AG04449 (cell line): ENCODE data around the gene PRXL2B.

ENCODE experiments used
- CTCF ChIA-PET: fragments of 350-600 bp; formaldehyde crosslinking; extraction: SDS; loops from one replicate; lab custom pipeline; 2021; ENCODE audit warnings: antibody characterized with exemption; lab: Yijun Ruan, JAX
- POLR2A ChIA-PET: fragments of 400-600, 350-600 bp; formaldehyde crosslinking; extraction: SDS; loops from one replicate; lab custom pipeline; 2020; ENCODE audit warnings: antibody characterized with exemption, inconsistent platforms; lab: Yijun Ruan, JAX
- DNase-seq: peaks from one replicate; pipeline ENCODE4 v3.0.0-alpha.2; 2010; ENCODE audit warnings: low read depth, low spot score
- H3K4me3 ChIP-seq: 2 replicates; pipeline ENCODE4 v1.5.1; 2011; ENCODE audit warnings: low read depth, mild to moderate bottlenecking, control low read depth, low read length
- CTCF ChIP-seq: IDR thresholded peaks from one replicate; pipeline ENCODE4 v1.5.1; 2011; ENCODE audit warnings: mild to moderate bottlenecking, moderate library complexity, low read length, control low read depth, inconsistent platforms; ENCODE audit not compliant: insufficient read depth; ENCODE audit errors: missing control alignments

PRXL2B gene

GRCh38 chr1:2595261-2595811 lies 8.8 kb downstream of the PRXL2B start:
- DNase-seq, result no peak
- POLR2A ChIA-PET, result no interaction called here
- TF ChIP-seq CTCF, result no peak
- CTCF ChIA-PET, result no interaction called here
- H3K4me3 ChIP-seq, result no peak overlapping the region

GRCh38 chr1:2595812-2596529 lies 9.4 kb downstream of the PRXL2B start:
- no peak for TF ChIP-seq CTCF
- DNase-seq, result no peak
- H3K4me3 ChIP-seq, result no peak overlapping the region
- POLR2A ChIA-PET, result no interaction called here
- CTCF ChIA-PET, result no interaction called here

GRCh38 chr1:2596530-2597333 lies 10.2 kb downstream of the PRXL2B start:
- no peak for DNase-seq
- ChIA-PET CTCF (no interaction called here), POLR2A (no interaction called here)
- TF ChIP-seq CTCF, result no peak
- no peak overlapping the region for H3K4me3 ChIP-seq

- no peak overlapping the region for H3K4me3 ChIP-seq
- ChIA-PET POLR2A (no interaction called here), CTCF (no interaction called here)
- no peak for DNase-seq
- TF ChIP-seq CTCF, result no peak
Observed at GRCh38 chr1:2597441-2598328, 11.1 kb downstream of the PRXL2B start.

GRCh38 chr1:2598329-2598931 lies 11.9 kb downstream of the PRXL2B start:
- DNase-seq, result no peak
- ChIA-PET CTCF (no interaction called here), POLR2A (no interaction called here)
- no peak for TF ChIP-seq CTCF
- H3K4me3 ChIP-seq, result no peak overlapping the region
